Ammon's horn (tissue), 1 donor: ENCODE data around the gene UBA52.
"Not testable (repeated sequence)": the region's sequence is repeated elsewhere in the genome, so short reads cannot be mapped to it uniquely, and the experiment has no call there.

Source experiments
- DNase-seq: peaks from one replicate; pipeline ENCODE4 v3.0.0-alpha.2; 2016; ENCODE audit warnings: low spot score

UBA52 gene

DNA sequence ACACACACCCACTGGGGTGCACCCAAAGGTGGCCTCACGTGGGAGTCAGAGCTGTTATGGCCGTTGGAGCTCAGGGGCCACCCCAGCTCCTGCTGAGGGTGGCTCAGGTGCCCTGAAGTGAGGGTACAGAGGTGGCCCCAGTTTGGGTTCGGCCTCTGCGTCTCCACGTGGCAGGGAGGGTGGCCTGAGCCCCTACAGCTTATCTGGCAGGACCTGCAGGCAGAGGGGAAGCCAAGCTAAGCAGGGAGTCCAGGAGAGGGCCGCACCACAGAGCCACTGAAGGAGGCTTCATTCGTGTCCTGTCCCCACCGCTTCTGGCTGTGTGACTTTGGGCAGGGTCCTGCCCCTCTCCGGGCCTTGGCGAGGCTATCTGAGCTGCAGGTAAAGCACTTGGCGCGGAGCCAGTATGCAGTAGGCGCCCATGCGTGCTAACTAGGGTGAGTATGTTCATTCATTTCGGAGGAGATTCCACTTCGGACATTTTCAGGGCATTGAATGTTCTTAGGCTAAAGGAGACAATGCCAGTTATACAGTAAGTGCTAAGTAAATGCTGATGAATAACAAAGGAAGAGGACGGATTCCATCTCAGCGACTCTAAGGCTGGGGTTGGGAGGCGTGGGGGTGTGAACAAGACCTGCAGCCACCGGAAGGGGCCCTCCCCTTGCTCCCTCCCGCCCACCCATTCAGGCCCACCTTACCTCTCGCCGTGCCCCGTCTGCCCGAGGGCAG lies 21.9 kb downstream of the UBA52 start:
- no peak for DNase-seq

DNA sequence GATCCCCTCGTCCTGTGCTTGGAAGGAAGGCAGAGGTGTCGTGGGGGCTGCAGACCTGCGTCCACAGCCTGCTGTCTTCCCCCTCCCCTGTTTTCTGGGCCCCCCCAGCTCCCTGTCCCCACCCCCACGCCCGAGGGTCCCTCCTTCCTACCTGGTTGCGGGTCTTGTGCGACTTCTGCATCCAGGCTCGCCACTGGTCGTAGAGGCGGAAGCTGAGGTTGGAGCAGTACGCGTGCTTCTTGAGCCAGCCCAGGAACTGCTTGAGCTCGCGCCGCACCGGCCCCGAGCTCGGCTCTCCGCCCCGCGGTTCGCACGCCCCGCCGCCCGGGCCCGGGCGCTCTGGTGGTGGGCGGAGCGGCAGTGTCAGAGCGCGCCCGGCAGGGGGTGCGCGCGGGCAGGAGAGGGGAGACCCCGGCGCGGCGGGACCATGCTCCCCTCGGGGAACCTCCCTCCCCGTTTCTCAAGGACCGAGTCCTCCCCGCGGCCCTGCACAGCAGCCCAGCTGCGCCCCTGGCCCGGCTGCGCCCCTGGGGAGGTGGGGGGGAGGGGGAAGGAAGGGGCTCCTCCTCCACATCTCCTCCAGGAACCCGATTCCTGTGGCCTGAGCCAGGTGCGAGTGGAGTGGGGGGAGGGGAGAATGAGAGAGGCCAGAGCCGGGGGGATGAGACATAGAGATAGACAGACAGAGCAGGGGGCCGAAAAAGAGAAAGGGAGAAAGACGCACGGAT lies 22.6 kb downstream of the UBA52 start:
- DNase-seq = peak; percentile 59

DNA sequence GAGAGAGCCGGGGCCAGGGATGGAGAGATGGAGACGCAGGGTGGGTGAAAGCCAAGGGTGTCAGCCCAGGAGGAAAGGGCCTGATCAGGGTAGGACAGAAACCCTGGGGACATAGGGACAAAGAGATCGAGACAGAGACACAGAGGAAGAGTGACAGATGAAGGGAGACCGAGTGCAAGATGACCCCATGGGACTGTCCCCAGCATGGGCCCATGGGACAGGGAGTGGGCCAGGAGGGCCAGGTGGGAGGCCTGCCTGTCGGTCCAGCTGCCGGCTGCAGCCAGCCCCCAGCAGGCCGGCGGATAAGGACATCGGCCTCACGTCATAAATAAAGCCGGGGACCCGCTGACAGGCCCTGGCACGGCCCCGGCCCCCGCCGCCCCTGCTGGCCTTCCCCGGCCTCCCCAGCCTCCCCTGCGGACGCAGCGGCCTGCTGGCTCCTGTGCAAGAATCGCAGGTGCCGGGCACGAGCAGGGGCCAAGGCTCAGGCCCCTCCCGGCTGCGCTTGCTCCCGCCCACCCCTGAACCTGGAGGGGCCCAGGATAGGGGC lies 23.2 kb downstream of the UBA52 start:
- no peak for DNase-seq

DNA sequence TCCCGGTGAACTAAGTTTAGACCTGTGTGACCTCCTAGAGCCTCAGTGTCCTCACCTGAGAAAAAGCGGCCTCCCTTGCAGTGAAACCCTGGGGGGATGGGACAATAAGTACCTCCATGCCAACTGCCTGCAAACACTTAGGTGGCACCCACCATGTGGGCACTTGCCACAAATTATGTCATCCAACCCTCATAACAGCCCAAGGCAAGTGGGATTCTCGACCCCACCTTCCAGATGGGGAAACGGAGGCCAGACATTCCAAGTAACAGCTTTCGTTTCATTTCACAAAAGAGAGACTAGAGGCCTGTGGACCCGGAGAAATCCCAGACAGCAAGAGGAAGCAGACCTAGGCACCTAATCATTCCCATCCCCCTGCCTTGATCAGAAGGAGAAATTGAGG lies 23.8 kb downstream of the UBA52 start:
- DNase-seq = no peak

DNA sequence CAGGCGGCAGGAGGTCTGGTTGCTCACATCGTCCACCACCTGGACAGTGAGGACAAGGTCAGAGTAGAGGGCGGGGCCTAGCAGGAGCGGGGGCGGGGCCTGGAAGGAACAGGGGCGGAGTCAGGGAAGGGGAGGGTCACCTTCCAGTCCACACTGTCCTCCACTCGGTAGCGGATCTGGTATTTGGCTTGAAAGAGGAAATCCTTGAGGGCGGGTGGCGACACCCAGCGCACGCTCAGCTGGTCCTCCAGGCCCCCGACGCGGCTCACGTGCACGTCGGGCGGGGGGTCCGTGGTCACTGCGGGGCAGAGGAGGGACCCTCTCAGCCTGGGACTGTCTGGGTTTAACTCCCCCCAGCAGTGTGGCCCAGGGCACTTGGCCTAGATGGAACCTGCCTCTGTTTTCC lies 25.1 kb downstream of the UBA52 start:
- DNase-seq = no peak

DNA sequence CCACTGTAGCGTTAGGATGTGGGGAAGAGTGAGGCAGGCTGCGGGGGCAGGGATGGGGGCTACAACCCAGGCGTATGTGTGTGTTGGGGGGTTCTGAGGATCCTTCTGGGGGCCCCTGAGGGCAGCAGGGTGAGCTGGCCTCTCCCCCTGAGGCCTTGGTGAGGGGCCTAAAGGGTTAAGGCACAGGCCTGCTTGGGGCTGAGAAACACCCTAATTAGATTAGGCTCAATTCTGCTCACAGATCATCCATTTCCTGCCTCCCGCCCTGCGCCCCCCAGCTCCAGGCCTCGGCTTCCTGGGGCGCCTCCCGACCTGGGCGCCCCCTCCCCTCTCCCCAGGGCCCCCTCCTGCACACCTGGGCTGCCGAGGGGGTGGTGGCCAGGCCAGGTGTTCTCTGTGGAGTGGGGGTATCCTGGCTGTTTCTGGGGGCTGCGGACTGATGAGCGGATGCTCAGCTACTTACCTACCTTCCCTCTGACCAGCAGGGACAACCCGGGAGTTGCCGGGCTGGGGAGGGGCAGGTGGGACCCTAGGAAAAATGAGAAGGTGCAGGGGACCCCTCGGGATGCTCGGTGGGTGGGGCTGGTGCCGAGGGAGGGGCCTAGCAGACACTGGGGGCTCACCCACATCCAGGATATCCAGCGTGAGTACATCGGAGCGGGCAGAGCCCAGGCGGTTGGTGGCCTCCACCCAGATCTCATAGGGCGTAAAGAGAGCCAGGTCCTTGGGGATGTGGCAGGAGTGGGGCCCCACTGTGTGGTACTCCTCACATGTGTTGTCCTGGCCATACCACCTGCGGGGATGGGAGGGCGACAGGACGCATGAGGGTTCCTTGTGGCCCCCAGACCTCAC lies 26.4 kb downstream of the UBA52 start:
- no peak for DNase-seq

DNA sequence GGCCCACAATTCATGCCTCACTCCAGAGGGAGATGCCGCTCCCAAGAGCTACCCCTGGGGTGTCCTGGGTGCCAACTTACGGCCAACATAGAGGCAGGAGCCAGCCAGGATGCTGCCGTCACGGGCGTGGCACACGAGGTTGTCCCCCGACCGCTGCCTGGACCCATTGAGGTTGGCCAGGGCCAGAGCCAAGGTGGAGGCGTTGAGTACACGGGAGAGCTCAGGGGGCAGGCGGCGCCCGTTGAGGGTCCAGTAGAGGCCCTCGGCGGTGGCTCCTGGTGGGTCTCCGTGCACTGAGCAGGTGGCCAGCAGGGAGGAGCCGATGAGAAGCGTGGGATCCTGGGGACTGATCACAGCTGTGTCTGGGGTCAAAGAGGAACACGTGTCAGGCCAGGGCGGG lies 27.8 kb downstream of the UBA52 start:
- no peak for DNase-seq

DNA sequence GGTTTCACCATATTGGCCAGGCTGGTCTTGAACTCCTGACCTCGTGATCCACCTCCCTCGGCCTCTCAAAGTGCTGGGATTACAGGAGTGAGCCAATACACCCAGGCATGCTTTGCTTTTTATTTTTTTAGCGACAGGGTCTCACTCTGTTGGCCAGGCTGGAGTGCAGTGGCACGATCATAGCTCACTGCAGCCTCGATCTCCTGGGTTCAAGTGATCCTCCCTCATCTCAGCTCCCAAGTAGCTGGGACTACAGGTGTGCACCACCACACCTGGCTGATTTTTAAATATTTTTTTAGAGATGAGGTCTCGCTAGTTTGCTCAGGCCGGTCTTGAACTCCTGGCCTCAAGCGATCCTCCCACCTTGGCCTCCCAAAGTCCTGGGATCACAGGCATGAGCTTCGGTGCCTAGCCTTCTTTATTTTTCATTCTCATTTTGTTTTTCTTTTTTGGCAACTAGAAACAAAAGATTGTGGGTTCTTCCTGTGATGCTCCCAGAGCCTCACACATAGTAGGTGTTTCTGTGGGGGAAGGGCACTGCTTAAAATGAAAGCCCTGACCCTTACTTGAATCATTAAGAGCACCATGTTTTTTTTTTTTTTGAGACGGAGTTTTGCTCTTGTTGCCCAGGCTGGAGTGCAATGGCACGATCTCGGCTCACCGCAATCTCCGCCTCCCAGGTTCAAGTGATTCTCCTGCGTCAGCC lies 29.2 kb downstream of the UBA52 start:
- not testable (repeated sequence) for DNase-seq

DNA sequence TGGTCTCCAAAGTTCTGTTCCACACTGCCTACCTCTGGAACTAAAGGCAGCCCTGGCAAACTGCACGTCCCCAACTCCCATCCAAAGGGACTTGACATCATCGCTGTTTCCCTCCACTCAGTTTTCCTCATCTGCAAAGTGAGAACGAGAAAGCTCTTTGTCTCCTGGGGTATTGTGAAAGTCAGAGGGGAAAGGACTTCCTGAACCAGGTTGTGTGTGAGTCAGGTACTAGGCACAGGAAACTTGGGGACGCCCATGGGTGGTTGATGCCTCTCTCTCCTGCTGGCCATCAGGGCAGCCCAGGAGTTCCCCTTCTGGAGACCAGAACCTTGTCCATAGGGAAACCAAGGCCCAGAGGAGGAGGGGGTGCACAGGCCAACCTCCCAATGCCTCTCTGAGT lies 30.2 kb downstream of the UBA52 start:
- DNase-seq = no peak

DNA sequence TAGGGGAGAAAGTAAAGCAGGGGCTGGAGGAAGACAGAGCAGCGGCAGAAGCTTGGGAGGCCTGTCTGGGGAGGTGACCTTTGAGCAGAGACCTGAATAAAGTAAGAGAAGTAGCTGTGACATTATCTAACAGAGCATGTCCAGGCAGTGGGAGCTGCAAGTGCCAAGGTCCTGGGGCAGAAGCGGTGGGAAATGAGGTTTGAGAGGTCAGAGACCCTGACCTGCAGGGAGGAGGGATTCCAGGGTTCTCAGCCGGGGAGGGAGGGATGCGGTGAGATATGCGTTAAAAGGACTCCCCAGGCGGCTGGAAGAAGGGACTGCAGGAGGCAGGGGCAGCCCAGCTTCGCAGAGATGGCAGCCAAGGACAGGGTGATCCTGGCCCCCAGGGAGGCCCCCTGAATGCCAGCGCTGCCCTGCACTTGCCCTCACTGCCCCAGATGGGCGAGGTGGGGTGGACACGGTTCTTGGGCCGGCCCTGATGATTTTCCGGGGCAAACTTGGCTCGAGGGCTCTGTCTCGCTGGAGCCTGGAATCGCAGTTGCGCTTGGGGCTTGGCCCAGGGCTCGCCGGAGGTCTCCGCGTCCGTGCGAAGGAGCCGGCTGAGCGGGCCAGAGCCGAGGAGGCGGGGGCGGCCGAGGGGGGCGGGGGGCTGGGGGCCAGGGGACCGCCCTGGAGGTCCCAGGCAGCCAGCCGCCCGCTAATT lies 31.7 kb downstream of the UBA52 start:
- no peak for DNase-seq

DNA sequence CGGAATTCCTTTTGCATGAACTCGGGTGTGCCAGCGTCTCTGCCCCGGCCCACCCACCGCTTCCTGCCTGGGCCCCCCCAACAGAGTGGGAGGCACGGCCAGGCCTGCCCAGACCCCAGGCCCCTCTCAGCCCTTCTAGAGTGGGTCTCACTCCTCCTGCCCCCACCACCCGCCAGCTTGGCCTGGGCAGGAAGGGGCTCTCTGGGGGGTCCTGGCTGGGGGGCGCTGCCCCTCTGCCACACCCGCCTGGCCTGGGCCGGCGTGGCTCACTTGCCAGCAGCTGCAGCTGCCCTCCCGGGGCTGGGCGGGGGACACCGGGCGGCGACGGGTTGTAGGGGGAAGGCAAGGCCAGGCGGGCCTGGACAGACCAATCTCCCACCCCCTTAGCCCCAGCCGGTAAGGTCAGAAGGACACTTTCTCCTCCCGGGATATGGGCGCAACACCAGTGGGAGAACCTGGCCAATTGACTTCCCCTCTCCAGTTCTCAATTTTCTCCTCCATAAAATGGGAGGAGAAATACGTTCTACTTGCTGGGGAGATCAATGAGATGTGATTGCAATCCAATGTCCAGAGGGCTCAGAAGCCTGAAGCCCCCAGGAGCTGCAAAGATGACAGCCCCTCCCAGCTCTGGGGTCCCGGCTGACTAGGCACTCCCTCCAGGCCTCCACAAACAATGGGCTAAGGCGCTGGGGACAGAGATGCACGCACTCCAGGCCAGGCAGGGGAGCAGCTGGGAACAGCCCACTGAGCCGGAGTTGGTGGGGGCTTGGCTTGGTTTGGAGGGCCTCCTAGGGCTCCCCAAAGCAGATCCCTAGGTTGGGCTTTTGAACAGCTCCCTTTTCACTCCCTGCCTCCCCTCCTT lies 32.5 kb downstream of the UBA52 start:
- no peak for DNase-seq

DNA sequence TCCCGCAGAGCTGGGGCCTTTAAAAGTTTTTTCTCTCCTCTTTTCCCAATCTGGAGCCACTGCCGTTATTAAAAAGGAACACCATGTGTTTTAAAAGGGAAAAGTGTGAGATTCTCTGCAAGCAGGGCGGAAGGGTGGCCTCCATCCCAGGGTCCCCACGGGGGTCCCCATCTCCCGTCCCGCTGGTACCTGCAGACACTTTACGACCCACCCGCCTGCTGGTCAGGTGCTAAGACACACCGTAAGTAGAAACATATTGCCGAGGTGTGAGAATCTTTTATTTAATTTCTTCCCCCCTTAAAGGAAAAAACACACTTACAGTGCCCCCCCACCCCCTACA lies 33.1 kb downstream of the UBA52 start:
- DNase-seq = no peak

DNA sequence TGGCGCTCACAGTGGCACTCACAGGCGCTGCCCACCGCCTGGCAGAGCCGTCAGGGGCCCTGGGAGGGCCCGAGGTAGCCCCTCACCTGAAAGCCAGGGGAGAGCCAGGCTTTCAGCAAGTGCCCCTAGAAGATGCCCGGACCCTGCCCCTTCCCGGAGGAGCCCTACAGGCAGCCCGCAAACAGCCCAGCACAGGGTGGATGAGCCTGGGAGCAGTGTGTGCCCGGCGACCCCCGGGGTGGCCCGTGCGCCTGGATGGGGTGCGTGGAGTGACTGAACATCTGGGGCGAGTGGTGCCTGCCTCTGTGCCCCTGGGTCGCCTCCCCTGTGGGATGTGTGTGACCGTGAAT lies 33.5 kb downstream of the UBA52 start:
- no peak for DNase-seq

DNA sequence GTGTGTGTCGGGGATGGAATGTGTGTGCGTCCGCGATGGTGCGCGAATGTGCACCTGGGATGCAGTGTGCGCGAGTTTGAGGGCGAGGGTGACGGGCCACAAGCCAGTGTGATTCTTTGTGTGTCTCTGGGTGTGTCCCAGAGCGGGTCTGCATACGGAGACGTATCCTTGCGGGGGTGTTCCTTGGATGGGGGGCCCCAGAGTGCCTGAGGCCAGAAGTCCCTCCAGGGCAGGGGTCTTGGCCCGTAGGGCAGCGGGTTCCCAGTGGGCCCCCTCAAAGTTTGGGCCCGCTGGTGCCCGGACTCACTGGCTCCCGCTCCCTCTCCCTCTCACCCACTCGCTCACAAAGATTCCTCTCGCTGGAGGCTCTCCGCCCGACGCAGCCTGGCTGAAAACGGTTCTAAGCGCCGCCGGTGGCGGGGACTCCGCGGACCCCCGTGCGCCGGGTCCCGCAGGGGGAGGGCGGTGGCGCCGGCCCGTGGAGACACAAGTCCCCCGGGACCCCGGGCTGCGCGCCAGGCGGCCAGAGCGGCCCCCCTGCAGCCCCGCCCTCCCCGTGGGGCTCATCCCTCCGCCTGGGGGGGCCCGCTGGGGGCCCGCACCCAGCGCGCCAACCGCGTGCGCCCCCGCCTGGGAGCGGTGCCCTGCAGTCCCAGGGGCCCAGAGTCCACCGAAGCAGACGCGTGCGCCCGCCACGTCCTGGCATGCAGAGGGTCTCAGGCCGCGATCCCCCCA lies 34.1 kb downstream of the UBA52 start:
- no peak for DNase-seq

DNA sequence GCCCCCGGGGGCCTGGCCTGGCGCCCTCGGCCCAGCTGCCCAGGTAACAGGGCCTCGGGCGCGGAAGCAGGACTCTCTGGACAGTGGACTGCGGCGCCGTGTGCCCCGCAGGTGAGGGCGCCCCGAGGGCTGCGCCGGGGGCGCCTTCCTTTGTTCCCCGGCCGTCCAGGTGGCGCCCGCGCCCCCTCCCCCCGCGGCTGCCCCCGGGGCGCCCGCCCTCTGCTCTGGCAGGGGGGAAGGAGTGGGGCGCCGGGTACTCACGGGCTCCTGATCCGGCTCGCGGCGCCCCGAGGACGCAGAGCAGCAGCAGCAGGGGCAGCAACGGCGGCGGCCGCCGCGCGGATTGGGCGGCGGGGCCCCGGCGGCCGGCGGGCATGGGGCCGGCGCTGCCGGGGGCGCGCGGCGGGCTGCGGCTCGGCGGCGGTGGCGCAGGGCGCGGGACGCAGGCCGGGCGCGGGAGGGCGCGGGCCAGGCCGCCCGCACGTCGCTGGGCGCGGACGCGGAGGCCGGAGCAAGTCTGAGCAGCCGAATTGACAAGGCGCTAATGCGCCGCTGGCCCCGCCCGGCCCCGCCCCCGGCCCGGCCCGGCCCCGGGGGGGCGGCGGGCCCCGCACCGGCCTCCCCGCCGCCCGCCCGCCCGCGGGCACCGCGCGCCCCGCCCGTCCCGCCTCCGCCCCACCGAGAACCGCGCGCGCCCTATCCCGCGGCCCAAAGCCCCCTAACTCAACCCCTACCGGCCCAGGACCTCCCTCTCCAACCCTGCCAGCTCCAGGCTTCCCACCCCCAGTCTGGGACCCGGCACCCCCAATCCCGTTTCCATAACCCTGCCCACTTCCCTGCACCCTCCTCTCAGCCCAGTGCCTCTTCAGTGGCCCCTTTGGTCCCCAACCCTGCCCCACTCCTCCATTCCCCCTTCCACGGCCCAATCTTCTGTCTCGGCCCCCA lies 34.9 kb downstream of the UBA52 start, which contains the start of gene CRLF1:
CRLF1 (minus strand) TSS at position 519 of the 945 bp plus-strand sequence; CDS start at position 376, 143 bp downstream.
- DNase-seq = no peak

DNA sequence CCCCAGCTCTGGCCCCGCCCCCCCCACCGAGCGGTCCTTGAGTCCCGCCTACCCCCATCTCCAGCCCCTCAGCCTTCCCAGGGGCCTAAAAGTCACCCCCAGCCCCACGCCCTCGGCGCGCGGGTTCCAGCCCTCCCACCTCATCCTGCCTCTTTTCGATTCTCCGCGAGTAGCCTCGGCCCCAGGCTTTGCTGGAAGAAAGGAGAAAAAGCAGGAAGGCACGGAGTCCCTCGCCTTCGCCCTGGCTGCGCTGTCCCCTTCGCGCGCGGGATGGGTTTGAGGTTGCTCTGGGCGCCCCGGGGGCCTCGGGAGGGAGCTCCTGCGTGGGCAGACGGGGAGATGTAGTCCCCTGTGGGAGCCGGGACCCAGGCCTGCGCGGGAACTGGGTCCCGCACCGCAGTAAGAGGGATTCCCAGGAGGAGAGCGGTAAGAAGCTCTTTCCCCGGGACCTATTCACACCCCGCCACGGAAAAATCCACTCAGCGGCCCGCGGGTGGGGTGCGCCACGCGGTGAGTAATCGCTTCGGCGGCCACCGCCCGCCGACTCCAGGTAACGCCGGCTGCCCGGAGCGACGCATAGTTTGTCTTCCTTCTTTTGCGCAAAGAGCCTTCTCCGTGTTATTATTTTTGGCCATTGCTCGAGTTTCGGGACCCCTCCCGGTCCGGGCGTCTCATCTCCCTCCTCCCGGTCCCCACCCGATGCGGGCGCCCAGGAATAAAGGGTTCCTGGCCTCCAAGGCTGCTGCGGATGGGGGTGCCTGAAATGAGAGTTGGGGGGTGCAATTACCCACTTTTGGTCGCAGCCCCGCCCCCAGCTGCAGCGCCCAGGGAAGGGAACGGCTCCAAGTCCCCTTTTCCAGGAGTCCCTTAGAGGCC lies 35.8 kb downstream of the UBA52 start:
- DNase-seq = no peak

DNA sequence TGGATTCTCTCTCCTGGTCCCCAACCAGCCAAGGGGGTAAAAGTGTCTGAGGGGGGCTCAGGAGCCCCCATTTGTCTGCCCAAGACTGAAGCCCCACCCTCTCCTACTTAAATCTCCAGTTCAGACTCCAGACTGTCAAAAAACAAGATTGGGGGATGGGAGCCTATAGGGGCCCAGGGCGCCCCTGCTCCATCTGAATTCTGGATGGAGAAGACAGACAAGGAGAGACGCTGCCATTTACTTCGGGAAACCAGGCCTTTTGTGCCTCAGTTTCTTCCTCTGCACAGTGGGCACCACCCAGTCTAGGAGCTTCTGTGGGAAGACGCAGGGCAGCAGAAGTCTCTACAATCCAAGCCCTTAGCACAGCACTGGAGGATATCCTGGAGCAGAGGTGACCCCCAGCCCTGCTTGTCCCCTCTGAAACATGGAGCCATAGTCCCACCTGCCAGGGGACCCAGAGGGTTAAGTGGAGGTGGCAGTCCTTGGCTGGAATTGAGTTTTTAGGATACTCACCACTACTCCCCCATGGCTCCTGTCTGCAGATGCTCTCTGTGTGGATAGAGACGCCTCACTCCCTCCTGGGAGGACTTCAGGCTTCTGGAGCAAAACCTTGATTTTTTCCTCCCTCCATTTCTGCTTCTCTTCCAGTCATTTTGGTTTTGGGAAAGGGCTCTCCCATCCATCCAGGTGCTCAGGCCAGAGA lies 36.6 kb downstream of the UBA52 start:
- DNase-seq = no peak
